ENCODE measurements around the gene OLIG2.

The OLIG2 gene

DNA sequence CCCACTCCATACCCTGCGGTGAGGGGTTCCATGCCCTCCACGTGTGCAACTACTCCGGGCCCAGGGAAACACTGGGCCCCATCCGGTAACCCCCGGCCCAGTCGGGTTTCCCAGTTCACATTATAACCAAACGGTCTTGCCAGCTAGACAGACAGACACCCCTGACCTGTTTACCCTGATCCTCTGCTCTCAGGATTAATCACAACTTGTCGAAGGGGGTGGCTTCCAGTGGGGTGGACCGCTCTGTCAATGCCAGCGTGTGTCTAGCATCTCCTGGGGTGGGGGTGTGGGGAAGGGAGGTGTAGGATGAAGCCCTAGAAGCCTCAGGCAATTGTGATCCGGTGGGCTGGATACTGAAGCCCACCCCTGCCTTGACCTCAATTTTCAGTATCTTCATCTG, 4.6 kb upstream of the OLIG2 start:
- no peak overlapping the region for H3K27ac ChIP-seq (ENCODE audit: low read length)
- H3K36me3 ChIP-seq (ENCODE audit: control insufficient read depth, low read depth, low read length), result no peaks in the 10 kb centered on the region
- no peaks in the 10 kb centered on the region for H3K9me3 ChIP-seq (ENCODE audit: control insufficient read depth, low read depth, low read length)
- peaks cover 100% of the 10 kb centered on the region for H3K27me3 ChIP-seq (ENCODE audit: control insufficient read depth, insufficient read depth, low read length)
- H3K4me1 ChIP-seq (ENCODE audit: control insufficient read depth, low read depth, low read length), result peaks cover 8% of the 10 kb centered on the region
- no peak overlapping the region for H3K4me3 ChIP-seq (ENCODE audit: low read length)
- no peak overlapping the region for H3K9ac ChIP-seq (ENCODE audit: low read length)

- Histone ChIP-seq H3K9ac (ENCODE audit: low read length) (no peak overlapping the region), H3K9me3 (ENCODE audit: control insufficient read depth, low read depth, low read length) (no peaks in the 10 kb centered on the region), H3K27me3 (ENCODE audit: control insufficient read depth, insufficient read depth, low read length) (peaks cover 100% of the 10 kb centered on the region), H3K36me3 (ENCODE audit: control insufficient read depth, low read depth, low read length) (no peaks in the 10 kb centered on the region), H3K27ac (ENCODE audit: low read length) (no peak overlapping the region), H3K4me3 (ENCODE audit: low read length) (no peak overlapping the region), H3K4me1 (ENCODE audit: control insufficient read depth, low read depth, low read length) (peaks cover 8% of the 10 kb centered on the region)
Observed at GRCh38 chr21:33021667-33022066, 4.1 kb upstream of the OLIG2 start.

- Histone ChIP-seq H3K9ac (ENCODE audit: low read length) (no peak overlapping the region), H3K4me1 (ENCODE audit: control insufficient read depth, low read depth, low read length) (peaks cover 8% of the 10 kb centered on the region), H3K9me3 (ENCODE audit: control insufficient read depth, low read depth, low read length) (no peaks in the 10 kb centered on the region), H3K4me3 (ENCODE audit: low read length) (no peak overlapping the region), H3K36me3 (ENCODE audit: control insufficient read depth, low read depth, low read length) (no peaks in the 10 kb centered on the region), H3K27me3 (ENCODE audit: control insufficient read depth, insufficient read depth, low read length) (peaks cover 100% of the 10 kb centered on the region), H3K27ac (ENCODE audit: low read length) (no peak overlapping the region)
Observed at GRCh38 chr21:33022489-33022827, 3.3 kb upstream of the OLIG2 start.

GRCh38 chr21:33022828-33023573, 2.7 kb upstream of the OLIG2 start:
- Histone ChIP-seq H3K27me3 (ENCODE audit: control insufficient read depth, insufficient read depth, low read length) (peaks cover 100% of the 10 kb centered on the region), H3K4me3 (ENCODE audit: low read length) (peak overlapping the region; percentile 33)

DNA sequence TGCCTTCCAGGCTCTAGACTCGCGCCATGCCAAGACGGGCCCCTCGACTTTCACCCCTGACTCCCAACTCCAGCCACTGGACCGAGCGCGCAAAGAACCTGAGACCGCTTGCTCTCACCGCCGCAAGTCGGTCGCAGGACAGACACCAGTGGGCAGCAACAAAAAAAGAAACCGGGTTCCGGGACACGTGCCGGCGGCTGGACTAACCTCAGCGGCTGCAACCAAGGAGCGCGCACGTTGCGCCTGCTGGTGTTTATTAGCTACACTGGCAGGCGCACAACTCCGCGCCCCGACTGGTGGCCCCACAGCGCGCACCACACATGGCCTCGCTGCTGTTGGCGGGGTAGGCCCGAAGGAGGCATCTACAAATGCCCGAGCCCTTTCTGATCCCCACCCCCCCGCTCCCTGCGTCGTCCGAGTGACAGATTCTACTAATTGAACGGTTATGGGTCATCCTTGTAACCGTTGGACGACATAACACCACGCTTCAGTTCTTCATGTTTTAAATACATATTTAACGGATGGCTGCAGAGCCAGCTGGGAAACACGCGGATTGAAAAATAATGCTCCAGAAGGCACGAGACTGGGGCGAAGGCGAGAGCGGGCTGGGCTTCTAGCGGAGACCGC, 2.0 kb upstream of the OLIG2 start:
- Histone ChIP-seq H3K36me3 (ENCODE audit: control insufficient read depth, low read depth, low read length) (no peaks in the 10 kb centered on the region), H3K4me3 (ENCODE audit: low read length) (peak overlapping the region; percentile 33), H3K9me3 (ENCODE audit: control insufficient read depth, low read depth, low read length) (no peaks in the 10 kb centered on the region), H3K9ac (ENCODE audit: low read length) (no peak overlapping the region), H3K4me1 (ENCODE audit: control insufficient read depth, low read depth, low read length) (peaks cover 8% of the 10 kb centered on the region), H3K27ac (ENCODE audit: low read length) (no peak overlapping the region), H3K27me3 (ENCODE audit: control insufficient read depth, insufficient read depth, low read length) (peaks cover 100% of the 10 kb centered on the region)

More at GRCh38 chr21:33022828-33023573, 2.7 kb upstream of the OLIG2 start:
- no peaks in the 10 kb centered on the region for H3K36me3 ChIP-seq (ENCODE audit: control insufficient read depth, low read depth, low read length)
- H3K9me3 ChIP-seq (ENCODE audit: control insufficient read depth, low read depth, low read length), result no peaks in the 10 kb centered on the region
- no peak overlapping the region for H3K27ac ChIP-seq (ENCODE audit: low read length)
- H3K9ac ChIP-seq (ENCODE audit: low read length), result no peak overlapping the region
- H3K4me1 ChIP-seq (ENCODE audit: control insufficient read depth, low read depth, low read length), result peaks cover 8% of the 10 kb centered on the region

DNA sequence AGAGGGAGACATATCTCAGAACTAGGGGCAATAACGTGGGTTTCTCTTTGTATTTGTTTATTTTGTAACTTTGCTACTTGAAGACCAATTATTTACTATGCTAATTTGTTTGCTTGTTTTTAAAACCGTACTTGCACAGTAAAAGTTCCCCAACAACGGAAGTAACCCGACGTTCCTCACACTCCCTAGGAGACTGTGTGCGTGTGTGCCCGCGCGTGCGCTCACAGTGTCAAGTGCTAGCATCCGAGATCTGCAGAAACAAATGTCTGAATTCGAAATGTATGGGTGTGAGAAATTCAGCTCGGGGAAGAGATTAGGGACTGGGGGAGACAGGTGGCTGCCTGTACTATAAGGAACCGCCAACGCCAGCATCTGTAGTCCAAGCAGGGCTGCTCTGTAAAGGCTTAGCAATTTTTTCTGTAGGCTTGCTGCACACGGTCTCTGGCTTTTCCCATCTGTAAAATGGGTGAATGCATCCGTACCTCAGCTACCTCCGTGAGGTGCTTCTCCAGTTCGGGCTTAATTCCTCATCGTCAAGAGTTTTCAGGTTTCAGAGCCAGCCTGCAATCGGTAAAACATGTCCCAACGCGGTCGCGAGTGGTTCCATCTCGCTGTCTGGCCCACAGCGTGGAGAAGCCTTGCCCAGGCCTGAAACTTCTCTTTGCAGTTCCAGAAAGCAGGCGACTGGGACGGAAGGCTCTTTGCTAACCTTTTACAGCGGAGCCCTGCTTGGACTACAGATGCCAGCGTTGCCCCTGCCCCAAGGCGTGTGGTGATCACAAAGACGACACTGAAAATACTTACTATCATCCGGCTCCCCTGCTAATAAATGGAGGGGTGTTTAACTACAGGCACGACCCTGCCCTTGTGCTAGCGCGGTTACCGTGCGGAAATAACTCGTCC, 1.3 kb upstream of the OLIG2 start:
- Histone ChIP-seq H3K9me3 (ENCODE audit: control insufficient read depth, low read depth, low read length) (no peaks in the 10 kb centered on the region), H3K9ac (ENCODE audit: low read length) (no peak overlapping the region), H3K4me3 (ENCODE audit: low read length) (peak overlapping the region; percentile 62), H3K27me3 (ENCODE audit: control insufficient read depth, insufficient read depth, low read length) (peaks cover 100% of the 10 kb centered on the region), H3K4me1 (ENCODE audit: control insufficient read depth, low read depth, low read length) (peaks cover 12% of the 10 kb centered on the region), H3K27ac (ENCODE audit: low read length) (no peak overlapping the region), H3K36me3 (ENCODE audit: control insufficient read depth, low read depth, low read length) (no peaks in the 10 kb centered on the region)

GRCh38 chr21:33025106-33025488, 638 bp upstream of the OLIG2 start:
- H3K4me3 ChIP-seq (ENCODE audit: low read length), result peak overlapping the region; percentile 62
- peaks cover 18% of the 10 kb centered on the region for H3K4me1 ChIP-seq (ENCODE audit: control insufficient read depth, low read depth, low read length)
- no peaks in the 10 kb centered on the region for H3K9me3 ChIP-seq (ENCODE audit: control insufficient read depth, low read depth, low read length)
- H3K27me3 ChIP-seq (ENCODE audit: control insufficient read depth, insufficient read depth, low read length), result peaks cover 100% of the 10 kb centered on the region
- no peak overlapping the region for H3K27ac ChIP-seq (ENCODE audit: low read length)
- no peaks in the 10 kb centered on the region for H3K36me3 ChIP-seq (ENCODE audit: control insufficient read depth, low read depth, low read length)
- no peak overlapping the region for H3K9ac ChIP-seq (ENCODE audit: low read length)

DNA sequence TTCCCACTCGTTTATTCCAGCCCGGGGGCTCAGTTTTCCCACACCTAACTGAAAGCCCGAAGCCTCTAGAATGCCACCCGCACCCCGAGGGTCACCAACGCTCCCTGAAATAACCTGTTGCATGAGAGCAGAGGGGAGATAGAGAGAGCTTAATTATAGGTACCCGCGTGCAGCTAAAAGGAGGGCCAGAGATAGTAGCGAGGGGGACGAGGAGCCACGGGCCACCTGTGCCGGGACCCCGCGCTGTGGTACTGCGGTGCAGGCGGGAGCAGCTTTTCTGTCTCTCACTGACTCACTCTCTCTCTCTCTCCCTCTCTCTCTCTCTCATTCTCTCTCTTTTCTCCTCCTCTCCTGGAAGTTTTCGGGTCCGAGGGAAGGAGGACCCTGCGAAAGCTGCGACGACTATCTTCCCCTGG, 716 bp downstream of the OLIG2 start:
- no peaks in the 10 kb centered on the region for H3K9me3 ChIP-seq (ENCODE audit: control insufficient read depth, low read depth, low read length)
- peak overlapping the region; percentile 62 for H3K4me3 ChIP-seq (ENCODE audit: low read length)
- H3K4me1 ChIP-seq (ENCODE audit: control insufficient read depth, low read depth, low read length), result peaks cover 14% of the 10 kb centered on the region
- H3K27me3 ChIP-seq (ENCODE audit: control insufficient read depth, insufficient read depth, low read length), result peaks cover 100% of the 10 kb centered on the region
- H3K36me3 ChIP-seq (ENCODE audit: control insufficient read depth, low read depth, low read length), result no peaks in the 10 kb centered on the region
- H3K27ac ChIP-seq (ENCODE audit: low read length), result no peak overlapping the region
- no peak overlapping the region for H3K9ac ChIP-seq (ENCODE audit: low read length)

GRCh38 chr21:33026878-33027400, 1.2 kb downstream of the OLIG2 start:
- H3K4me3 ChIP-seq (ENCODE audit: low read length), result peak overlapping the region; percentile 18
- no peak overlapping the region for H3K27ac ChIP-seq (ENCODE audit: low read length)
- H3K9ac ChIP-seq (ENCODE audit: low read length), result no peak overlapping the region
- no peaks in the 10 kb centered on the region for H3K9me3 ChIP-seq (ENCODE audit: control insufficient read depth, low read depth, low read length)
- H3K36me3 ChIP-seq (ENCODE audit: control insufficient read depth, low read depth, low read length), result no peaks in the 10 kb centered on the region
- peaks cover 14% of the 10 kb centered on the region for H3K4me1 ChIP-seq (ENCODE audit: control insufficient read depth, low read depth, low read length)
- peaks cover 100% of the 10 kb centered on the region for H3K27me3 ChIP-seq (ENCODE audit: control insufficient read depth, insufficient read depth, low read length)

- Histone ChIP-seq H3K9ac (ENCODE audit: low read length) (no peak overlapping the region), H3K9me3 (ENCODE audit: control insufficient read depth, low read depth, low read length) (no peaks in the 10 kb centered on the region), H3K27ac (ENCODE audit: low read length) (no peak overlapping the region), H3K27me3 (ENCODE audit: control insufficient read depth, insufficient read depth, low read length) (peaks cover 100% of the 10 kb centered on the region), H3K36me3 (ENCODE audit: control insufficient read depth, low read depth, low read length) (no peaks in the 10 kb centered on the region), H3K4me3 (ENCODE audit: low read length) (peak overlapping the region; percentile 18), H3K4me1 (ENCODE audit: control insufficient read depth, low read depth, low read length) (peaks cover 14% of the 10 kb centered on the region)
Observed at GRCh38 chr21:33027401-33028286, 1.9 kb downstream of the OLIG2 start.

All from iPS-18a (cell line).